ENCODE results near the gene RARB. TPM values are rescaled to one million over a fixed set of nuclear protein-coding genes. Genes with fewer than 3 reads are reported as not detected.

Gene RARB
- total and polyA plus RNA-seq, 4 donors = 1.5 to 24.5 (median 4.1) TPM

GRCh38 chr3:25564075-25564474 lies 136.0 kb downstream of the RARB start:
- Histone ChIP-seq H3K36me3 (ENCODE audit: control insufficient read depth in 4 of 4, insufficient read depth in 4 of 4, low read length in 4 of 4) (peaks cover 0 to 10% (median 3%) of the 10 kb centered on the region in 4 donors), H3K4me1 (ENCODE audit: control insufficient read depth in 5 of 5, insufficient read depth in 5 of 5, low read length in 5 of 5) (peaks cover 0 to 14% (median 4%) of the 10 kb centered on the region in 5 donors), H3K27ac (ENCODE audit: low read depth in 1 of 2, low read length in 1 of 2) (no peak overlapping the region), H3K9me3 (ENCODE audit: control insufficient read depth in 4 of 4, insufficient read depth in 3 of 4, low read length in 3 of 4) (no peaks in the 10 kb centered on the region), H3K9ac (ENCODE audit: insufficient read depth in 1 of 2, low read length in 2 of 2) (no peak overlapping the region), H3K4me3 (no peak overlapping the region), H3K27me3 (ENCODE audit: control insufficient read depth in 3 of 3, insufficient read depth in 3 of 3, low read length in 2 of 3) (no peaks in the 10 kb centered on the region)
- TF ChIP-seq, protein P1, sequence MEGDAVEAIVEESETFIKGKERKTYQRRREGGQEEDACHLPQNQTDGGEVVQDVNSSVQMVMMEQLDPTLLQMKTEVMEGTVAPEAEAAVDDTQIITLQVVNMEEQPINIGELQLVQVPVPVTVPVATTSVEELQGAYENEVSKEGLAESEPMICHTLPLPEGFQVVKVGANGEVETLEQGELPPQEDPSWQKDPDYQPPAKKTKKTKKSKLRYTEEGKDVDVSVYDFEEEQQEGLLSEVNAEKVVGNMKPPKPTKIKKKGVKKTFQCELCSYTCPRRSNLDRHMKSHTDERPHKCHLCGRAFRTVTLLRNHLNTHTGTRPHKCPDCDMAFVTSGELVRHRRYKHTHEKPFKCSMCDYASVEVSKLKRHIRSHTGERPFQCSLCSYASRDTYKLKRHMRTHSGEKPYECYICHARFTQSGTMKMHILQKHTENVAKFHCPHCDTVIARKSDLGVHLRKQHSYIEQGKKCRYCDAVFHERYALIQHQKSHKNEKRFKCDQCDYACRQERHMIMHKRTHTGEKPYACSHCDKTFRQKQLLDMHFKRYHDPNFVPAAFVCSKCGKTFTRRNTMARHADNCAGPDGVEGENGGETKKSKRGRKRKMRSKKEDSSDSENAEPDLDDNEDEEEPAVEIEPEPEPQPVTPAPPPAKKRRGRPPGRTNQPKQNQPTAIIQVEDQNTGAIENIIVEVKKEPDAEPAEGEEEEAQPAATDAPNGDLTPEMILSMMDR (IDR thresholded peaks at IDR 0.05; ENCODE audit: control extremely low read depth, extremely low read depth) = no peak
- 93 to 96% methylated on average over 4 of the region's 4 CpGs for WGBS, 2 donors
- DNase-seq (no peak), ATAC-seq (ENCODE audit: insufficient read depth, low FRiP score) (no peak)

DNA sequence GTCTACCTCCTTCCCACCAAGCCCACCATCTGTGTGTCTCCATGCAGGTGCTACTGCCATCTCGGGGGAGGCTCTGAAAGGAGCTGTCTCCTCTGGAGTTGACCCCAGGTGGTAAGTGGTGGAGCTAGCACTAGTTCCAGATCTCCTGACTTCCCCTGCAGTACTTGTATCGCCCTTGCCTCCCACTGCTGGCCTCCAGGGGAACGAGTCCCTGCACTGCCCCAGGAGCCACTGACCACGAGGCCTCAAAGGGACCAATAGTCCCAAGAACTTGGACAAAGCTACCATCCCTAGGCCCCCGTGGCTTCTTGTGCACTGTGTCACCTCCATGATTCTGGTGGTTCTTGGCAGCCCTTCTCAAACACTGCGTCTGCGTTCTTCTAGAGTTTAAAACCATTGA lies 137.7 kb downstream of the RARB start:
- TF ChIP-seq, protein P1 (IDR thresholded peaks at IDR 0.05; ENCODE audit: control extremely low read depth, extremely low read depth) = no peak
- H3K9ac ChIP-seq (ENCODE audit: insufficient read depth in 1 of 2, low read length in 2 of 2) = no peak overlapping the region
- 93 to 95% methylated on average over 7 of the region's 7 CpGs for WGBS, 2 donors
- ATAC-seq (ENCODE audit: insufficient read depth, low FRiP score) (no peak), DNase-seq (no peak)
- H3K27me3 ChIP-seq (ENCODE audit: control insufficient read depth in 3 of 3, insufficient read depth in 3 of 3, low read length in 2 of 3) = no peaks in the 10 kb centered on the region
- no peak overlapping the region for H3K27ac ChIP-seq (ENCODE audit: low read depth in 1 of 2, low read length in 1 of 2)
- no peak overlapping the region for H3K4me3 ChIP-seq
- H3K9me3 ChIP-seq (ENCODE audit: control insufficient read depth in 4 of 4, insufficient read depth in 3 of 4, low read length in 3 of 4) = no peaks in the 10 kb centered on the region
- H3K4me1 ChIP-seq (ENCODE audit: control insufficient read depth in 5 of 5, insufficient read depth in 5 of 5, low read length in 5 of 5) = peaks cover 0 to 9% (median 4%) of the 10 kb centered on the region in 5 donors
- peaks cover 0 to 18% (median 3%) of the 10 kb centered on the region in 4 donors for H3K36me3 ChIP-seq (ENCODE audit: control insufficient read depth in 4 of 4, insufficient read depth in 4 of 4, low read length in 4 of 4)

DNA sequence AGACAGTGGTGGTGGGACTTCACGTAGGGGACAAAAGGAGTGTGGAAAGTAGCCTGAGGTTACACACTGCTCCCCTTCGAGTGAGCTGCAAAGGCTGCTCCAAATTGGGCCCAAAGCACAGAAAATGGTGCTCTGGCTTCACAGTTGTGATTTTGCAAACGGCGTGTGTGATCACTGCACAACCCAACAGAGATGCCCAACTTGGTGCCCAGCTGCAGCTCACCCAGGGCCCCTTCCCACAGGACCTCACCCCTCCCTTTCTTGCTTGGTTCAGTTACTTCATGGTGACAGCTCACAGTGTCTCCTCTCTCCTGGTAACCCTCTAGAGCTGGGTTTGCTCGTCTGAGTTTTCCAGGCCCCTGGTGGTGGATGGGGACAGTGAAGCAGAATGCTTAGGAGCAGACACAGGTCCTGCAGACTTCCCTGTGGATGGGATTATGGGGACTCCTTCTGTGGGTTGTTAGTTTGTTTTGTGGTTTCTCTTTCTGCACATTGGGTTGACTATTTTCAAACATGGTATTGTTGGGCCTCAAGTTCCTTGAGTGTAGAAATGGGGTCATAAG lies 138.4 kb downstream of the RARB start:
- Histone ChIP-seq H3K4me1 (ENCODE audit: control insufficient read depth in 5 of 5, insufficient read depth in 5 of 5, low read length in 5 of 5) (peaks cover 0 to 9% (median under 1%) of the 10 kb centered on the region in 5 donors), H3K36me3 (ENCODE audit: control insufficient read depth in 4 of 4, insufficient read depth in 4 of 4, low read length in 4 of 4) (peaks cover 0 to 19% (median 6%) of the 10 kb centered on the region in 4 donors), H3K9me3 (ENCODE audit: control insufficient read depth in 4 of 4, insufficient read depth in 3 of 4, low read length in 3 of 4) (no peaks in the 10 kb centered on the region), H3K9ac (ENCODE audit: insufficient read depth in 1 of 2, low read length in 2 of 2) (no peak overlapping the region), H3K27me3 (ENCODE audit: control insufficient read depth in 3 of 3, insufficient read depth in 3 of 3, low read length in 2 of 3) (no peaks in the 10 kb centered on the region), H3K4me3 (no peak overlapping the region), H3K27ac (ENCODE audit: low read depth in 1 of 2, low read length in 1 of 2) (no peak overlapping the region)
- DNase-seq = no peak
- ATAC-seq (ENCODE audit: insufficient read depth, low FRiP score) = no peak
- TF ChIP-seq, protein P1 (IDR thresholded peaks at IDR 0.05; ENCODE audit: control extremely low read depth, extremely low read depth) = no peak
- 87 to 92% methylated on average over 5 of the region's 5 CpGs for WGBS, 2 donors

GRCh38 chr3:25567388-25567787 lies 139.3 kb downstream of the RARB start:
- ATAC-seq (ENCODE audit: insufficient read depth, low FRiP score) (no peak), DNase-seq (no peak)
- H3K4me3 ChIP-seq = no peak overlapping the region
- WGBS, 2 donors = 86 to 90% methylated on average over 10 of the region's 10 CpGs
- H3K27ac ChIP-seq (ENCODE audit: low read depth in 1 of 2, low read length in 1 of 2) = no peak overlapping the region
- no peaks in the 10 kb centered on the region for H3K9me3 ChIP-seq (ENCODE audit: control insufficient read depth in 4 of 4, insufficient read depth in 3 of 4, low read length in 3 of 4)
- peaks cover 0 to 22% (median 8%) of the 10 kb centered on the region in 4 donors for H3K36me3 ChIP-seq (ENCODE audit: control insufficient read depth in 4 of 4, insufficient read depth in 4 of 4, low read length in 4 of 4)
- H3K9ac ChIP-seq (ENCODE audit: insufficient read depth in 1 of 2, low read length in 2 of 2) = no peak overlapping the region
- peaks cover 0 to under 1% (median 0%) of the 10 kb centered on the region in 5 donors for H3K4me1 ChIP-seq (ENCODE audit: control insufficient read depth in 5 of 5, insufficient read depth in 5 of 5, low read length in 5 of 5)
- H3K27me3 ChIP-seq (ENCODE audit: control insufficient read depth in 3 of 3, insufficient read depth in 3 of 3, low read length in 2 of 3) = no peaks in the 10 kb centered on the region
- TF ChIP-seq, protein P1 (IDR thresholded peaks at IDR 0.05; ENCODE audit: control extremely low read depth, extremely low read depth) = no peak
